Endothelial cell of umbilical vein (primary cell): ENCODE data around the gene DGAT2L6.

Experiments used
- MAX ChIP-seq: IDR thresholded peaks from 2 replicates; pipeline ENCODE4 v1.6.1; 2011; ENCODE audit not compliant: insufficient read depth, insufficient read length
- POLR2A ChIP-seq: IDR thresholded peaks from 2 replicates; pipeline ENCODE4 v1.6.1; 2012; ENCODE audit warnings: low read depth, mild to moderate bottlenecking, control low read depth, low read length
- POLR2AphosphoS5 ChIP-seq: IDR thresholded peaks from 2 replicates; pipeline ENCODE4 v1.6.1; 2012; ENCODE audit warnings: low read depth, mild to moderate bottlenecking, control low read depth, low read length, moderate library complexity; ENCODE audit not compliant: insufficient read depth
- TF ChIP-seq, protein P1 (sequence below), 2 donors: IDR thresholded peaks; 1 replicate in 1 of 2; 2 replicates in 1 of 2; pipeline ENCODE4 v1.5.1; 2011; ENCODE audit warnings: low read length in 2 of 2, mild to moderate bottlenecking in 2 of 2, moderate library complexity in 2 of 2, control low read depth in 1 of 2, inconsistent platforms in 1 of 2, low read depth in 1 of 2; ENCODE audit not compliant: insufficient read depth in 1 of 2; ENCODE audit errors: extremely low read depth in 1 of 2

DNA sequence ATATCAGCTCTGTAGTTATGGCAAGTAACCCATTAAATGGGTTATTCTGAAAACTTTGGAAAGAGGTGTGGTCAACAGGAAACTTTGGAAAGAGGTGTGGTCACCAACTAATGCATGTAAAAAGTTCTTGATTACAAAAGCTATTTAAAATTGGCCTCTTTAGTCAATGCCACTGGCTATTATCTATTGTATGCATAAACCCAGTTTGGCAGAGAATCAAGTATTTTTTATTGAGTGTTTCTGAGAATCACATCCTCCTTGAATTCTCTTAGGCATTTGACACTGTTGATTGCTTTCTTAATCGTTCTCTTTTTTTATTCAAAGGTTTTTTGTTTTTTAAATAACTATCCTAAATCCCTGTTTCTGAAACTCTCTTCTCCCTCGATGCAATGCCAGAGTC is 75.2 kb downstream of the DGAT2L6 start:
- TF ChIP-seq MAX (no peak), POLR2A (no peak), POLR2AphosphoS5 (no peak)
- TF ChIP-seq, protein P1, sequence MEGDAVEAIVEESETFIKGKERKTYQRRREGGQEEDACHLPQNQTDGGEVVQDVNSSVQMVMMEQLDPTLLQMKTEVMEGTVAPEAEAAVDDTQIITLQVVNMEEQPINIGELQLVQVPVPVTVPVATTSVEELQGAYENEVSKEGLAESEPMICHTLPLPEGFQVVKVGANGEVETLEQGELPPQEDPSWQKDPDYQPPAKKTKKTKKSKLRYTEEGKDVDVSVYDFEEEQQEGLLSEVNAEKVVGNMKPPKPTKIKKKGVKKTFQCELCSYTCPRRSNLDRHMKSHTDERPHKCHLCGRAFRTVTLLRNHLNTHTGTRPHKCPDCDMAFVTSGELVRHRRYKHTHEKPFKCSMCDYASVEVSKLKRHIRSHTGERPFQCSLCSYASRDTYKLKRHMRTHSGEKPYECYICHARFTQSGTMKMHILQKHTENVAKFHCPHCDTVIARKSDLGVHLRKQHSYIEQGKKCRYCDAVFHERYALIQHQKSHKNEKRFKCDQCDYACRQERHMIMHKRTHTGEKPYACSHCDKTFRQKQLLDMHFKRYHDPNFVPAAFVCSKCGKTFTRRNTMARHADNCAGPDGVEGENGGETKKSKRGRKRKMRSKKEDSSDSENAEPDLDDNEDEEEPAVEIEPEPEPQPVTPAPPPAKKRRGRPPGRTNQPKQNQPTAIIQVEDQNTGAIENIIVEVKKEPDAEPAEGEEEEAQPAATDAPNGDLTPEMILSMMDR (IDR thresholded peaks at IDR 0.05; ENCODE audit: extremely low read depth in 1 of 2, insufficient read depth in 1 of 2, low read depth in 1 of 2, low read length in 2 of 2), result no peak
